Body of pancreas (tissue), 4 donors: ENCODE data around the gene MAST4.

Source experiments
- POLR2A ChIP-seq, 3 donors: fragments of 450-650 bp; IDR thresholded peaks; one replicate each; pipeline ENCODE4 v1.6.1; 2016; ENCODE audit warnings: antibody characterized with exemption in 3 of 3, mild to moderate bottlenecking in 2 of 3
- TF ChIP-seq, protein P1 (sequence below), 7 experiments: fragments of 450-650 bp in 4 of 7; fragments of 200-600 bp in 3 of 7; sonication (generic) in 3 of 7; IDR thresholded peaks; one replicate each; pipeline ENCODE4 v1.5.1; 2016 to 2019; ENCODE audit warnings: antibody characterized with exemption in 7 of 7

- TF ChIP-seq, protein P1, sequence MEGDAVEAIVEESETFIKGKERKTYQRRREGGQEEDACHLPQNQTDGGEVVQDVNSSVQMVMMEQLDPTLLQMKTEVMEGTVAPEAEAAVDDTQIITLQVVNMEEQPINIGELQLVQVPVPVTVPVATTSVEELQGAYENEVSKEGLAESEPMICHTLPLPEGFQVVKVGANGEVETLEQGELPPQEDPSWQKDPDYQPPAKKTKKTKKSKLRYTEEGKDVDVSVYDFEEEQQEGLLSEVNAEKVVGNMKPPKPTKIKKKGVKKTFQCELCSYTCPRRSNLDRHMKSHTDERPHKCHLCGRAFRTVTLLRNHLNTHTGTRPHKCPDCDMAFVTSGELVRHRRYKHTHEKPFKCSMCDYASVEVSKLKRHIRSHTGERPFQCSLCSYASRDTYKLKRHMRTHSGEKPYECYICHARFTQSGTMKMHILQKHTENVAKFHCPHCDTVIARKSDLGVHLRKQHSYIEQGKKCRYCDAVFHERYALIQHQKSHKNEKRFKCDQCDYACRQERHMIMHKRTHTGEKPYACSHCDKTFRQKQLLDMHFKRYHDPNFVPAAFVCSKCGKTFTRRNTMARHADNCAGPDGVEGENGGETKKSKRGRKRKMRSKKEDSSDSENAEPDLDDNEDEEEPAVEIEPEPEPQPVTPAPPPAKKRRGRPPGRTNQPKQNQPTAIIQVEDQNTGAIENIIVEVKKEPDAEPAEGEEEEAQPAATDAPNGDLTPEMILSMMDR (IDR thresholded peaks at IDR 0.05), result no peak
- peak in 1 of 3 donors; percentile 22 for TF ChIP-seq POLR2A (IDR thresholded peaks at IDR 0.05)
Observed at GRCh38 chr5:67182301-67182790, 586.2 kb downstream of the MAST4 start.
